GM12801 (cell line): ENCODE data around the gene MNAT1.

ENCODE experiments used
- CTCF ChIP-seq: IDR thresholded peaks from one replicate; pipeline ENCODE4 v1.5.1; 2011; ENCODE audit warnings: control low read depth; ENCODE audit not compliant: insufficient read length; ENCODE audit errors: extremely low read depth

The MNAT1 gene

DNA sequence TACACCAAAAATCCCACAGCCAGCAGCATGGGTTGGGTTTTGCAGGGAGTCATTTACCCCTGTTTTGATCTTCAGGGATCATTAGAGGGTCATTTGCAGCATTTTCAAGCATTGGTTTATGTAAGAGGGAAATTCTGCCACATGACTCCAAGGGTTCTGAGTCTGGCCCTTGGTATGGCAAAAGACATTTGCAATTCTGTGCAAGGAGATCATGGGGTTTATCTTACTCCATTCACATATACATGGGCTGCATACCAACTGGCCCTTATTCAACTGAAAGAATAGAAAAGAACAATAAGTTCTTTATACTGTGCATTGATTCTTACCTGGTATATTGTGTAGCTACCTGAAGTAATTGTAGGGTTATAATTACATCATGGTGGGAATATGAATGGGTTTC, 24.1 kb upstream of the MNAT1 start:
- no peak for TF ChIP-seq CTCF

DNA sequence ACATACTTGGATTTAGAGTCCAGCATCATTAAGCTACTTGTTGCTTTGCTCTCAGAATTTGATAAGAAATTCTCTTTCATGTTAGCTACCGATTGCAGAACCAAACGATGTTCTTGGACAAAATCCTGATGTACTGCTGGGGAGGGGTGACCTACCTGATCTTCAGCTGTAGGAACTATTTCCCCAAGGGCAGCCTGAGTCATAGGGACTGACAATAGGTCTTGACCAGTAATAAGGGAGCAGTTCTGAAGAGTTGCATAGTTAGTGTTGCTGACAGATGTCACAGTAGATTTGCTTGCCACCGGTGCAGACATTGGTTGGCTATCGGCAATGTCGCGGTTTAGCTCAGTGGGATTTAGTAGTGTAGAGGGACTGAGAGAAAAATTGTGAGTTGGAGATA, 21.0 kb upstream of the MNAT1 start:
- TF ChIP-seq CTCF = no peak

DNA sequence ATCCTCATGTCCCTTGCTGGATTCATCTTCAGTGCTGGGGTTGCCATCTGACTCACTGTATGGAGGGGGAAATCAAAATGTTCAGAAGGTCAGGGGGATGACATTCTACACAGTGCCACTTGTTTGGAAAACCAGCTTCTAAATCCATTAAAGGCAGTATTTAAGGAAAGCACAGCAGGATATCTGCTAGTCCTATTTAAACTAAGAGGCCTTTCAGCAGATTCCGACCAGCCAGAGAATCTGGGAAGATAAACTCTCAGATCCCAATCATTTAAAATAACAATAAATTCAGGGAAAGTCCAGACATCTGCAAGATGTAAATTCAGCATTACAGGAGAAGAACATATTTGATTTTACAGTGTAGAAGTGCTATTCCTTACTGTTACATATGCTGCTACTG, 14.2 kb upstream of the MNAT1 start:
- TF ChIP-seq CTCF = no peak

DNA sequence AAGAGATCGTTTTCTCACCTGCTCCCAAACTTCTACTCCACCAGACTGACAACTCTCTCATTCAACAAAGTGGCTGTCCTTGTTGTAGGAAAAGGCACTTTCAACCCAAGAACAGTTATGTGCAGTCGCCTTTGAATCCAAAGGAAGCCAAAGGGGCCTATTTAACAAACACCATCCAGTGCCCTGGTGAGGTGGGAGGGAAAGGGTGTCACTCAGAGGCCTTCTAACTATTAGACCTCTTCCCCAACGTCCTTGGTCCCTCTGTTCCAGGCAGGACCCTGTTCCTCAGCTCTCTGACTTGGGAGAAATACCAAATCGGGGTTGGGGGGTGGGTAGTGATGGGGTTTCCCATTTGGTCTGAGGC, 13.6 kb upstream of the MNAT1 start:
- no peak for TF ChIP-seq CTCF

- no peak for TF ChIP-seq CTCF
These were observed 13.0 kb upstream of the MNAT1 start for GRCh38 chr14:60721326-60722106.

- TF ChIP-seq CTCF = no peak
These were observed 12.5 kb upstream of the MNAT1 start for GRCh38 chr14:60722107-60722356.

DNA sequence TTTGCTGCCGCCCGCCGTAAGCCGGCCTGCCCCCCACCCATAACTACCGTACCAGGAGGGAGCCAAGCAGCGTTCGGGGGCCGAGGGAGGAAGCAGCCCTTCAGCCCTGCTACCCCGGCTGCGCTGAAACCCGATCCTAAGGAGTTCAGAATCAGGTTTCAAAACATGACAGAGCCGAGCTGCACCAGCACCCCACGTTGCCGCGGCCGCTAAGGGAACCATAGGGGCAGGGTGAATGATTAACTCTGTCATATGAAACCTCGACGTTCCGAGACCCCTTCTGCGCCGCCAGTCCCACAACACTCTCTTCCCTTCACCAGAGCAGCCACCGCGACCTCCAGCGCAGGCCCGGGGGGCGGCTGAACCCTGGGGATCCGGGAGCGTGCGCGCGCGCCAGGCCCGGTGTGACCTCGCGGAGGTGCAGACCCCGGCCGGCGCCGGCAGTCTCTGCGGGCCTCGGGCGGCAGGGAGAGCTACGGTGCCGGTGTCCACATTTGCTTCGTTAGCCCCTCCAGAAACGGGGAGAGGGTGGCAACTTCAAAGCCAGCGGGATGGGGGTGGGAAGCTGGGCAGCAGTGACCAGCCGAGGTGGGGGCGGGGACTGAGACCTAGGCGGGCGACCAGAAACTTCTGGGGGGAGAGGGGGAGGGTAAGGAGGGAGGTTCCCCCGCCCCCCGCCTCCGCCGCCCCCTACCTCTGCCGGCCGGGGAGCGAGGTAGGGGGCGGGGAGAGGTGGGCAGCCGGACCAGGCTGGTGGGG, 12.0 kb upstream of the MNAT1 start:
- TF ChIP-seq CTCF = no peak
